SK-N-SH treated with all-trans-retinoic acid at 6 μM for 48 hours (cell line): Measurements from ENCODE around the gene TECTA.
"Not testable (repeated sequence)": the region's sequence is repeated elsewhere in the genome, so short reads cannot be mapped to it uniquely, and the experiment has no call there.

Experiments
- ATAC-seq: fragments of 200-7000 bp; cut with Tn5 transposase; 3 replicates; pipeline ENCODE4 v1.9.1; 2020; ENCODE audit warnings: mild to moderate bottlenecking, moderate library complexity
- ARNTL ChIP-seq: fragments of 450-650 bp; formaldehyde crosslinking; IDR thresholded peaks from 2 replicates; pipeline ENCODE4 v1.5.0; 2020; ENCODE audit warnings: low read depth, mild to moderate bottlenecking, moderate library complexity, borderline replicate concordance
- BACH2 ChIP-seq: fragments of 250-450 bp; sonication (Bioruptor Pico); IDR thresholded peaks from 2 replicates; pipeline ENCODE4 v1.9.0; 2021; ENCODE audit warnings: mild to moderate bottlenecking, borderline replicate concordance
- CREB5 ChIP-seq: fragments of 250-450 bp; sonication (Bioruptor Pico); IDR thresholded peaks from 2 replicates; pipeline ENCODE4 v1.5.1; 2020; ENCODE audit warnings: low read depth, mild to moderate bottlenecking, moderate library complexity
- CSDC2 ChIP-seq: fragments of 250-450 bp; sonication (Bioruptor Pico); IDR thresholded peaks from 2 replicates; pipeline ENCODE4 v1.5.0; 2020; ENCODE audit warnings: mild to moderate bottlenecking, moderate library complexity
- CSRNP3 ChIP-seq: fragments of 250-450 bp; sonication (Bioruptor Pico); IDR thresholded peaks from 2 replicates; pipeline ENCODE4 v1.5.1; 2021; ENCODE audit warnings: mild to moderate bottlenecking, moderate library complexity
- ESRRG ChIP-seq: fragments of 250-450 bp; sonication (Bioruptor Pico); IDR thresholded peaks from 2 replicates; pipeline ENCODE4 v1.6.1; 2021; ENCODE audit warnings: mild to moderate bottlenecking
- GLIS3 ChIP-seq: fragments of 250-450 bp; sonication (Bioruptor Pico); IDR thresholded peaks from 2 replicates; pipeline ENCODE4 v1.5.0; 2020; ENCODE audit warnings: mild to moderate bottlenecking, moderate library complexity
- ISL1 ChIP-seq: fragments of 250-450 bp; sonication (Bioruptor Pico); IDR thresholded peaks from 2 replicates; pipeline ENCODE4 v2.1.2; 2022; ENCODE audit warnings: mild to moderate bottlenecking, moderate library complexity
- OSR1 ChIP-seq: fragments of 250-450 bp; sonication (Bioruptor Pico); IDR thresholded peaks from 2 replicates; pipeline ENCODE4 v1.8.0; 2022; ENCODE audit warnings: moderate library complexity, mild to moderate bottlenecking, inconsistent platforms
- PATZ1 ChIP-seq: fragments of 250-450 bp; sonication (Bioruptor Pico); IDR thresholded peaks from 2 replicates; pipeline ENCODE4 v1.8.0; 2020; ENCODE audit warnings: mild to moderate bottlenecking, moderate library complexity, borderline replicate concordance
- POU6F1 ChIP-seq: fragments of 250-450 bp; sonication (Bioruptor Pico); IDR thresholded peaks from 2 replicates; pipeline ENCODE4 v1.8.0; 2021; ENCODE audit warnings: low read depth, mild to moderate bottlenecking, moderate library complexity, borderline replicate concordance
- PPARA ChIP-seq: fragments of 250-450 bp; sonication (Bioruptor Pico); IDR thresholded peaks from 2 replicates; pipeline ENCODE4 v1.5.0; 2020; ENCODE audit warnings: mild to moderate bottlenecking, borderline replicate concordance
- RARB ChIP-seq: fragments of 250-450 bp; sonication (Bioruptor Pico); IDR thresholded peaks from 2 replicates; pipeline ENCODE4 v1.8.0; 2021; ENCODE audit warnings: mild to moderate bottlenecking, moderate library complexity
- TCF4 ChIP-seq: fragments of 250-450 bp; sonication (Bioruptor Pico); IDR thresholded peaks from 2 replicates; pipeline ENCODE4 v1.8.0; 2021; ENCODE audit warnings: mild to moderate bottlenecking, moderate library complexity, borderline replicate concordance
- TOX ChIP-seq: fragments of 250-450 bp; sonication (Bioruptor Pico); IDR thresholded peaks from 2 replicates; pipeline ENCODE4 v1.8.0; 2021; ENCODE audit warnings: mild to moderate bottlenecking, moderate library complexity, borderline replicate concordance
- ZC3H10 ChIP-seq: fragments of 250-450 bp; sonication (Bioruptor Pico); IDR thresholded peaks from 2 replicates; pipeline ENCODE4 v1.5.1; 2021; ENCODE audit warnings: mild to moderate bottlenecking, moderate library complexity
- ZFP3 ChIP-seq: fragments of 250-450 bp; sonication (Bioruptor Pico); IDR thresholded peaks from 2 replicates; pipeline ENCODE4 v1.5.0; 2020; ENCODE audit warnings: mild to moderate bottlenecking, moderate library complexity
- ZFP30 ChIP-seq: fragments of 450-650 bp; formaldehyde crosslinking; IDR thresholded peaks from 2 replicates; pipeline ENCODE4 v1.5.0; 2022; ENCODE audit warnings: mild to moderate bottlenecking, moderate library complexity
- ZNF70 ChIP-seq: fragments of 450-650 bp; formaldehyde crosslinking; IDR thresholded peaks from 2 replicates; pipeline ENCODE4 v1.5.0; 2020; ENCODE audit warnings: mild to moderate bottlenecking, moderate library complexity
- ZNF8 ChIP-seq: fragments of 450-650 bp; formaldehyde crosslinking; IDR thresholded peaks from 2 replicates; pipeline ENCODE4 v1.5.0; 2020; ENCODE audit warnings: mild to moderate bottlenecking, moderate library complexity

TECTA gene

GRCh38 chr11:121231576-121232278, 130.7 kb downstream of the TECTA start:
- TF ChIP-seq ZFP3 (no peak), TOX (CRISPR knock-in tag) (no peak), CREB5 (CRISPR knock-in tag) (no peak), ISL1 (no peak), TCF4 (no peak)

GRCh38 chr11:121235057-121235456, 134.0 kb downstream of the TECTA start:
- TF ChIP-seq TCF4 (no peak), POU6F1 (no peak), ARNTL (CRISPR knock-in tag) (no peak), ZFP3 (no peak), OSR1 (CRISPR knock-in tag) (no peak), CSDC2 (CRISPR knock-in tag) (no peak), PATZ1 (CRISPR knock-in tag) (no peak), PPARA (CRISPR knock-in tag) (no peak), ZNF70 (CRISPR knock-in tag) (no peak), ZC3H10 (no peak), GLIS3 (CRISPR knock-in tag) (no peak), BACH2 (no peak), ZNF8 (no peak), CSRNP3 (CRISPR knock-in tag) (no peak), ISL1 (no peak), ESRRG (CRISPR knock-in tag) (no peak), RARB (no peak), ZFP30 (no peak)
- TF ChIP-seq, all 23 proteins: peak for 0
- ATAC-seq = no peak

More at GRCh38 chr11:121231576-121232278, 130.7 kb downstream of the TECTA start:
- ATAC-seq = no peak

- TF ChIP-seq ARNTL (CRISPR knock-in tag) = no peak
- TF ChIP-seq CSRNP3 (CRISPR knock-in tag) = no peak
- no peak for TF ChIP-seq TOX (CRISPR knock-in tag)
- no peak for ATAC-seq
Measured at GRCh38 chr11:121236115-121237001, 135.3 kb downstream of the TECTA start.

- ATAC-seq = not testable (repeated sequence)
Measured at GRCh38 chr11:121237247-121237646, 136.2 kb downstream of the TECTA start.
